ENCODE results near the gene GLOD4.
"Not testable (repeated sequence)": the region's sequence is repeated elsewhere in the genome, so short reads cannot be mapped to it uniquely, and the experiment has no call there.

The GLOD4 gene

GRCh38 chr17:807523-808294 is 25.6 kb upstream of the GLOD4 start:
- DNase-seq (ENCODE audit: low spot score): no peak
- no peaks in the 10 kb centered on the region for H3K4me1 Mint-ChIP-seq (ENCODE audit: low read depth)
- H3K9me3 Mint-ChIP-seq: peaks cover 4% of the 10 kb centered on the region
- H3K4me3 Mint-ChIP-seq: no peak overlapping the region
- H3K36me3 Mint-ChIP-seq (ENCODE audit: low read depth): no peaks in the 10 kb centered on the region
- no peak overlapping the region for H3K27ac Mint-ChIP-seq
- H3K27me3 Mint-ChIP-seq (ENCODE audit: low read depth): no peaks in the 10 kb centered on the region

DNA sequence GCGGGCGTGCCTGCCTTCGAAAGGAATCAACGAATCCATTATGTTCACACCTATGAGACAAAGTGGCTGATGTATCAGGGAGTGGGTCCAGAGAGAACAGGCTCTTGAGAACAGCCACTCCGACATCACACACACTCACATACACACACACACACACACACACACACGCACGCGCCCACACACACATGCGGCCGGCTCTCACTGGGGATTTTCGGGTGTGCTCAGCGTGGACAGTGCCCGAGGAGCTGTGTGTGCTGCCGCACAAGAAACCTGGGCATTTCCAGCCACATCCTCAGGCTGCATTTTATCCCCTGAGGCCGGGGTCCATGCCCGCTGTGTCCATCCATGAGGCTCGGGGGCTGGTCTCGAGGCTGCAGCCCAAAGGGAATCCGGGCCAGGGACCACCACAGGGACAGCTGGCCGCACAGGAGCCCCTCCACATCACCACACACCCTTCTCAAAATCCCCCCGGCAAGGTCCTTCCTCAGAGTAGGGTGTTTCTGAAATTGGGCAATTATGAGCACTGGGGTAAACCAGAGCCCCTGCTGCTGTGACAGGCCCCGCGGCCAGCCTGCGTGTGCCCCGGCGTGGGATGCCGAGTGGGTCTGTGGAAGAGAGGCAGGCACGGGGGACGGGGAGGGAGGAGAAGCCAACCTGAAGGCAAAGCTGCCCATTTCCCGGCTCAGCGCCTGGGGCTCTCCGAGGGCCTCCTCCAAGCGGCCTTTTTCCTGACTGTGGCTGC is 24.9 kb upstream of the GLOD4 start:
- Mint-ChIP-seq H3K27ac (no peak overlapping the region), H3K27me3 (ENCODE audit: low read depth) (no peaks in the 10 kb centered on the region), H3K4me1 (ENCODE audit: low read depth) (no peaks in the 10 kb centered on the region), H3K36me3 (ENCODE audit: low read depth) (no peaks in the 10 kb centered on the region), H3K9me3 (no peaks in the 10 kb centered on the region), H3K4me3 (no peak overlapping the region)
- no peak for DNase-seq (ENCODE audit: low spot score)

GRCh38 chr17:806346-806745 is 24.3 kb upstream of the GLOD4 start:
- H3K9me3 Mint-ChIP-seq: no peaks in the 10 kb centered on the region
- no peaks in the 10 kb centered on the region for H3K36me3 Mint-ChIP-seq (ENCODE audit: low read depth)
- no peak for DNase-seq (ENCODE audit: low spot score)
- H3K4me3 Mint-ChIP-seq: no peak overlapping the region
- H3K4me1 Mint-ChIP-seq (ENCODE audit: low read depth): no peaks in the 10 kb centered on the region
- H3K27me3 Mint-ChIP-seq (ENCODE audit: low read depth): no peaks in the 10 kb centered on the region
- H3K27ac Mint-ChIP-seq: no peak overlapping the region

DNA sequence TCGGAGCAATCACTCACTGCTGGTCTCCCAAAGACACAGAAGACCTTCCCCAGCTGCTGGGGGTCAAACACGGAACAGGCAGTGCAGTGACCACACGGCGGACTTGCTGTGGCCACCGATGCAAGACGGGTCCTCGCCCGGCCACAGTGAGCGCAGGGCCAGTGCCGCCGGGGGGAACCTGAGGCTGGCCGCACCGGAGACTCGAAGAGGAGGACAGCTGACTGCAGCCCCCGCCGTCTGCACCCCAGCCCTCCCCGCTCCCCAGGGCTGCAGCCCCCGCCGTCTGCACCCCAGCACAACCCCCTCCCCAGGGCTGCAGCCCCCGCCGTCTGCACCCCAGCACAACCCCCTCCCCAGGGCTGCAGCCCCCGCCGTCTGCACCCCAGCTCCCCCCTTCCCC is 23.8 kb upstream of the GLOD4 start:
- not testable (repeated sequence) for H3K27me3 Mint-ChIP-seq (ENCODE audit: low read depth); H3K36me3 Mint-ChIP-seq (ENCODE audit: low read depth); H3K9me3 Mint-ChIP-seq; H3K4me1 Mint-ChIP-seq (ENCODE audit: low read depth); H3K27ac Mint-ChIP-seq; H3K4me3 Mint-ChIP-seq; DNase-seq (ENCODE audit: low spot score)

- no peaks in the 10 kb centered on the region for H3K36me3 Mint-ChIP-seq (ENCODE audit: low read depth)
- no peak for DNase-seq (ENCODE audit: low spot score)
- no peaks in the 10 kb centered on the region for H3K9me3 Mint-ChIP-seq
- no peaks in the 10 kb centered on the region for H3K4me1 Mint-ChIP-seq (ENCODE audit: low read depth)
- H3K4me3 Mint-ChIP-seq: no peak overlapping the region
- no peak overlapping the region for H3K27ac Mint-ChIP-seq
- H3K27me3 Mint-ChIP-seq (ENCODE audit: low read depth): no peaks in the 10 kb centered on the region
Observed at GRCh38 chr17:804541-805435, 22.7 kb upstream of the GLOD4 start.

GRCh38 chr17:802901-803881 is 21.1 kb upstream of the GLOD4 start:
- Mint-ChIP-seq H3K9me3 (no peaks in the 10 kb centered on the region), H3K4me3 (no peak overlapping the region), H3K27ac (no peak overlapping the region), H3K36me3 (ENCODE audit: low read depth) (no peaks in the 10 kb centered on the region), H3K4me1 (ENCODE audit: low read depth) (no peaks in the 10 kb centered on the region), H3K27me3 (ENCODE audit: low read depth) (no peaks in the 10 kb centered on the region)
- DNase-seq (ENCODE audit: low spot score): no peak

DNA sequence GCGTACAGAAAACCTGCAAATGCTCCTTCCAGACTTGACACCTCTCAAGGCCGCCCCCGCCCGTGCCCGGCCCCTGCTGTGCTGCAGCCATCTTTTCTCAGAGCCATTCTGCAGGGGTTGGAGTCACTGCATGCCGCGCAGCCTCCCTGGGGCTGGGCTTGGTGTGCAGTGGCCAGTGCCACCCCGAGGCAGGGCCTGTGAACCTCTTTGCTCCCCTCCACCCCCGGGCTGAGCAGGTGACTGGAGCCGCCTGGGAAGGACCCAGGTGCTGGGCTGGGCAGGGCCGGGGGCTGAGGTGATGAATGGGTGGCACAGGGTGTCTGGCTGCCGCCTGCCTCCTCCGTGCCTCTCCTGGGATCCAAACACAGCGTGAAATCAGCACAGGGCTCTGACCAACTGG is 20.4 kb upstream of the GLOD4 start:
- H3K4me1 Mint-ChIP-seq (ENCODE audit: low read depth): no peaks in the 10 kb centered on the region
- H3K36me3 Mint-ChIP-seq (ENCODE audit: low read depth): no peaks in the 10 kb centered on the region
- no peak overlapping the region for H3K27ac Mint-ChIP-seq

DNA sequence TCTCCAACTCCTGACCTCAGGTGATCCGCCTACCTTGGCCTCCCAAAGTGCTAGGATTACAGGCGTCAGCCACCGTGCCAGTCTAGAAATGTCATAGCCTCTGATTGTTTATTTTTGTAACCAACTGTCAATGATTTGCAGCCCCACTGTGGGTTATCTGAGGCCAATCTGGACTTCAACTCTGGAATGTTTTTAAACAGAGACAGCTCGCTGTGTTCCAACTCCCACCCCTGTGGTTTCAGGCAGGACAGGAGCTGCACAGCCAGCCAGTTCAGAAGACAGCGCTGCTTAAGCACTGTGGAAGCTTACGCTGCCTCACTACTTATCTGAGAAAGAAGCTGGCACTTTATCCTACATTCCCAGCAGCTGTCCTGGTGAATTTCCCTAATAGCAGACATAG is 19.6 kb upstream of the GLOD4 start:
- Mint-ChIP-seq H3K4me3 (no peak overlapping the region), H3K9me3 (no peaks in the 10 kb centered on the region), H3K27ac (no peak overlapping the region), H3K36me3 (ENCODE audit: low read depth) (no peaks in the 10 kb centered on the region), H3K4me1 (ENCODE audit: low read depth) (no peaks in the 10 kb centered on the region), H3K27me3 (ENCODE audit: low read depth) (no peaks in the 10 kb centered on the region)
- DNase-seq (ENCODE audit: low spot score): no peak

More for the DNA sequence above, 20.4 kb upstream of the GLOD4 start:
- no peak for DNase-seq (ENCODE audit: low spot score)
- Mint-ChIP-seq H3K4me3 (no peak overlapping the region), H3K9me3 (no peaks in the 10 kb centered on the region), H3K27me3 (ENCODE audit: low read depth) (no peaks in the 10 kb centered on the region)

DNA sequence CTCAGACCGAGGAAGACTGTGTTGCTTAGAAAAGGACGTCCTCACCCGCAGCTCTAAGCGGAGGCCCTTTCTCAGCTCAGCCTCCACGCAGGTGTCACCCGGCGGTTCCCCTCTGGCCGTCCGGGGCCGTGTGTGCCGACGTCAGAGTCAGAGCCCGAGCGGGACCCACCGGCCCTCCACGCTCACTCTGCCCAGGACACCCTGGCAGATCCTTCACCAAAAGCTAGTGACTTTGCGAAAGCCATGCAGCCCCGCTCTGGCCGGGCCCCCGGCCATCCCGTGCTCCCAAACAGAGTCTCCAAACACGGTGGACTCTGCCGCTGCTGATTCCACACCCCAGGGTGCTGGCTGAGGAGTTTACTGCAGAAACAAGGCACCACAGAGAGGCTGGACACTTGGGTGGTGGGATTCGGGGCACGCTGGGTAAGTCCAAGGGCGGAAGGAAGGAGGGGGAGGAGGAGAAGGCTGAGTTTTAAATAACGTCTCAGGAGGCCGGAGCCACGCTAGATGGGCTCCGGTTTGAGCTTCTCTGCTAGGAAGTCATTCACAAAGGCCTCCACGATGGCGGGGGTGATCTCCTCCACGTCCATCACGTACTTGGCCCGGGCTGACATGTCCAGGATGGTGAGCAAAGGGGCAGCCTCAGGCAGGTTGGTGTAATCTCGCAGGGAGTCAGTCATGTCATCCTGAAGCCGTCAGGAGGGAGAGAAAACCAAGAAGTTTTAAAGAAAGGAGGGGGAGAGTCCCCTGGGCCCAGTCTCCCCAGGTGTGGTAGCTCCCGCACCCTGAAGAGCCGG is 18.6 kb upstream of the GLOD4 start:
- Mint-ChIP-seq H3K27ac (no peak overlapping the region), H3K36me3 (ENCODE audit: low read depth) (no peaks in the 10 kb centered on the region), H3K9me3 (no peaks in the 10 kb centered on the region), H3K4me1 (ENCODE audit: low read depth) (no peaks in the 10 kb centered on the region), H3K4me3 (no peak overlapping the region), H3K27me3 (ENCODE audit: low read depth) (no peaks in the 10 kb centered on the region)
- no peak for DNase-seq (ENCODE audit: low spot score)

DNA sequence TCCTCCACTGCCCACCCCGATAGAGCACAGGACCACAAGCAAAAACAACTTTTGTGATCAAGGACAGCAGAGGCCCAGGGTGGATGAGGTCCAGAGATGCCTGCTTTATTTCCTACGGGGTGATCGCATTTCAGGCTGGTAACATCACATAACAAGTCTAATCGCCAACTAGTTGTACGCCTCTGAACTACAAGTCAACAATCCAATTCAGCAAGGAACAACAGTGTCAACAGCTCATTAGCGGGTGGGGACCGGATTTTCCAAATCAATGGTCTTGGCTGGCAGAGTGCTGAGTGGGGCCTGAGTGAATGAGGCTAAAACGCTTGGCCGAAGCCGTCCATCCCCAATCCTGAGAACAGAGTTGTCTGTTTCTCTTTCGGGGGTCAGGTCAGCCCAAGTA is 17.2 kb upstream of the GLOD4 start:
- DNase-seq (ENCODE audit: low spot score): no peak
- no peak overlapping the region for H3K27ac Mint-ChIP-seq
- H3K4me1 Mint-ChIP-seq (ENCODE audit: low read depth): peaks cover 2% of the 10 kb centered on the region

GRCh38 chr17:798246-798645 is 16.2 kb upstream of the GLOD4 start:
- H3K4me1 Mint-ChIP-seq (ENCODE audit: low read depth): peaks cover 2% of the 10 kb centered on the region
- no peak overlapping the region for H3K27ac Mint-ChIP-seq
- no peaks in the 10 kb centered on the region for H3K36me3 Mint-ChIP-seq (ENCODE audit: low read depth)
- H3K9me3 Mint-ChIP-seq: no peaks in the 10 kb centered on the region
- no peak for DNase-seq (ENCODE audit: low spot score)
- H3K4me3 Mint-ChIP-seq: no peak overlapping the region
- H3K27me3 Mint-ChIP-seq (ENCODE audit: low read depth): no peaks in the 10 kb centered on the region

More for the DNA sequence above, 17.2 kb upstream of the GLOD4 start:
- Mint-ChIP-seq H3K4me3 (no peak overlapping the region), H3K36me3 (ENCODE audit: low read depth) (no peaks in the 10 kb centered on the region), H3K27me3 (ENCODE audit: low read depth) (no peaks in the 10 kb centered on the region), H3K9me3 (no peaks in the 10 kb centered on the region)

- Mint-ChIP-seq H3K4me3 (no peak overlapping the region), H3K27ac (no peak overlapping the region), H3K27me3 (ENCODE audit: low read depth) (no peaks in the 10 kb centered on the region), H3K4me1 (ENCODE audit: low read depth) (peaks cover 2% of the 10 kb centered on the region), H3K36me3 (ENCODE audit: low read depth) (peaks cover 2% of the 10 kb centered on the region), H3K9me3 (no peaks in the 10 kb centered on the region)
- no peak for DNase-seq (ENCODE audit: low spot score)
Observed at GRCh38 chr17:797236-797840, 15.3 kb upstream of the GLOD4 start.

Measured in T-helper 2 cell treated with Interferon-gamma antibody and Interleukin-4, amounts not matched to agents 5 μg/mL and 100 μg/mL, for 36 hours (primary cell).